Dedifferentiated amniotic fluid mesenchymal stem cell (primary cell): Measurements from ENCODE around the gene EFCAB13.
"Not testable (repeated sequence)": the region's sequence is repeated elsewhere in the genome, so short reads cannot be mapped to it uniquely, and the experiment has no call there.

Experiments used
- DNase-seq: peaks from one replicate; pipeline ENCODE4 v3.0.0-alpha.2; 2016; ENCODE audit errors: extremely low spot score

The EFCAB13 gene

DNA sequence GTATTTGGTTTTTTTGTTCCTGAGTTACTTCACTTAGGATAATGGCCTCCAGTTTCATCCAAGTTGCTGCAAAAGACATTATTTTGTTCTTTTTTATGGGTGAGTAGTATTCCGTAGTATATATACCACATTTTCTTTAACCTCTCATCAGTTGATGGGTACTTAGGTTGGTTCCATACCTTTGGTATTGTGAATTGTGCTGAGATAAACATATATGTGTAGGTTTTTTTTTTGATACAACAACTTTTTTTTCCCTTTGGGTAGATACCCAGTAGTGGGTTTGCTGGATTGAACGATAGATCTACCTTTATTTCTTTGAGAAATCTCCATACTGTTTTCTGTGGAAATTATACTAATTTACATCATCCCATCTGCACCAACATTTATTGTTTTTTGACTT, 6.8 kb downstream of the EFCAB13 start:
- DNase-seq, result no peak

DNA sequence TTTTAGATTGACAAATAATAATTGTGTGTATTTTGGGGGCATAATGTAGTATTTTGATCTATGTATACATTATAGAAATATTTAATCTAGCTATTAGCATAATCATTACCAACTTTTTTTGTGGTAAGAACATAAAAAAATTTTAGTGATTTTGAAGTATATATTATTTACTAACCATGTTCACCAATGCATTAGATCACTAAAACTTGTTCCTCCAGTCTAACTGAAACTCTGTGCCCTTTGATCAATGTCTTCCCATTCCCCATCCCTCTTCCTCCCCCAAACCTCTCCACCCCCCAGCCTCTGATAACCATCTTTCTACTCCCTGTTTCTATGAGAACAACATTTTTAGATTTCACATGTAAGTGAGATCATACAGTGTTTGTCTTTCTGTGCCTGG, 8.5 kb downstream of the EFCAB13 start:
- DNase-seq, result no peak

GRCh38 chr17:47335101-47335936, 11.6 kb downstream of the EFCAB13 start:
- DNase-seq, result no peak

DNA sequence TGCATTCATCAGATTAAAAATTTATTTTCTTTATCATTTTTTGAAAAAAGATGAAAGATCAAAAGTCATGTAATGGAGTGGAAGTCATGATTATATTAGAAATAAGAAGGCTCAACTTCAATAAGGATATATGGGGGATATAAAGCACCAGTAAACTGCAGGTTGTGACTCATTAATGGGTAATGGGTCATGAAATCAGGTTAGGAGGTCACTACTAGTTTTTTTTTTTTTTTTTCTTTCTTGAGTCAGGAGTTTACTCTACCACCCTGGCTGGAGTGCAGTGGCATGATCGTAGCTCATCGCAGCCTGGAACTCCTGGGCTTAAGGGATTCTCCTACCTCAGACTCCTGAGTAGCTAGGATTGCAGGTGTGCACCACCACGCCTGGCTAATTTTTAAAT, 14.3 kb downstream of the EFCAB13 start:
- DNase-seq, result no peak

DNA sequence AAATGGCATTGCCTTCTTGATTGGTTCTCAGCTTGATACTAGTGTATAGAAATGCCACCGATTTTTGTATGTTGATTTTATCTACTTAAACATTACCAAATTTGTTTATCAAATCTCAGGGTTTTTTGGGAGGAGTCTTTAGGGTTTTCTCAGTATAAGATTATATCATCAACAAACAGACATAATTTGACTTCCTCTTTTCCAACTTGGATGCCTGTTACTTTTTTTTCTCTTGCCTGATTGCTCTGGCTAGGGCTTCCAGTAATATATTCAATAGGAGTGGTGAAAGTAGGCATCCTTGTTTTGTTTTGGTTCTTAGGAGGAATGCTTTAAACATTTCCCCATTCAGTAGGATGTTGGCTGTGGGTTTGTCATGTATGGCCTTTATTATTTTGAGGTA, 29.1 kb downstream of the EFCAB13 start:
- no peak for DNase-seq

- DNase-seq, result no peak
These were observed 34.9 kb downstream of the EFCAB13 start for GRCh38 chr17:47358652-47359051.

DNA sequence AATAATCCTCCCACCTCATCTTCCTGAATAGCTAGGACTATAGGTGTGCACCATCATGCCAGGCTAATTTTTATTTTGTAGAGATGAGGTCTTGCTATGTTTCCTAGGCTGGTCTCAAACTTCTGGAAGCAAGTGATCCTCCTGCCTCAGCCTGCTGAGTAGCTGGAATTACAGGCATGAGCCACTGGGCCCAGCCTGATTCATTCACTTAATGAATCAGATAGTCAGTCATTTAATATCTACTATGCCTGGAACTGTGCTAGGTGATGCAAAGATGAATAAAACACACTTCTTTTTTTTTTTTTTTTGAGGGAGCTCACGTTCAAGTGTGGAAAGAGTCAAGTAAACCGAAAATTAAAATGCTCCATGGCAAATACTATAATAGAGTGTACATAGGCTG, 39.4 kb downstream of the EFCAB13 start:
- no peak for DNase-seq

DNA sequence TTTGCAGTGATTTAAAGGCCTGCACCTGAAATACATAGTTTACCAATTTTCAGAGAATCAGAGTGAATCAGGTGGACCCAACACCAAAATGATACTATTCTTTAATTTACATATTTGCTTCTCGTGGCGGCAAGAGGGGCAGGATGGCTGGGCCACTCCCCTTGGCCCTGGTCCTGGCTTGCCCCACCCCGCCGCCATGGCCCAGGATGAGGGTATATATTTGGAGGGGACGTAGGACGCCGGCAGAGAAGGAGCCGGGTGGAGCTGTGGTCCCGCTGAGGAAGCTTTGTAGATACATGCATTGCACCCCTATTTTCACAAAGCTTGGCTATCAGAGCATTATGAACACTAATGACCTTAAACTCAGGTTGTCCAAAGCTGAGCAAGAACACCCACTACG, 43.5 kb downstream of the EFCAB13 start:
- no peak for DNase-seq

GRCh38 chr17:47368262-47368661, 44.5 kb downstream of the EFCAB13 start:
- no peak for DNase-seq

GRCh38 chr17:47370899-47371298, 47.1 kb downstream of the EFCAB13 start:
- not testable (repeated sequence) for DNase-seq

DNA sequence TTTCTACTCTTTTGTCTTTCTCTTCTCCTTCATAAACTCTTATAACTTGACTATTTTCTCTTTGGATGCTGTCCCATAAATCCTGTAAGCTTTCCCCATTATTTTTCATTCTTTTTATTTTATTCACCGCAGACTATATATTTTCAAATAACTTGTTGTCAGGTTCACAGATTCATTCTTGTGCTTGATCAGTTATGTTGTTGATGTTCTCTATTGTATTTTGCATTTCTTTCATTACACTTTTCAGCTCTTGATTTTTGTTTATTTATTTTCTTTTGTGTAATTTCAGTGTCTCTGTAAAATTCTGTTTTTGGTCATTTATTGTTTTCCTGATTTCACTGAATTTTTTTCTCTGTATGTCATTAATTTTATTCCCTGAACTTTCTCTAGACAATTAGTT, 49.2 kb downstream of the EFCAB13 start:
- DNase-seq, result no peak

- DNase-seq, result no peak
These were observed 52.5 kb downstream of the EFCAB13 start for GRCh38 chr17:47376247-47376646.

GRCh38 chr17:47388825-47389224, 65.1 kb downstream of the EFCAB13 start:
- no peak for DNase-seq

- not testable (repeated sequence) for DNase-seq
These were observed 73.9 kb downstream of the EFCAB13 start for GRCh38 chr17:47397532-47398128.

- DNase-seq, result no peak
These were observed 76.6 kb downstream of the EFCAB13 start for GRCh38 chr17:47400333-47400732.

DNA sequence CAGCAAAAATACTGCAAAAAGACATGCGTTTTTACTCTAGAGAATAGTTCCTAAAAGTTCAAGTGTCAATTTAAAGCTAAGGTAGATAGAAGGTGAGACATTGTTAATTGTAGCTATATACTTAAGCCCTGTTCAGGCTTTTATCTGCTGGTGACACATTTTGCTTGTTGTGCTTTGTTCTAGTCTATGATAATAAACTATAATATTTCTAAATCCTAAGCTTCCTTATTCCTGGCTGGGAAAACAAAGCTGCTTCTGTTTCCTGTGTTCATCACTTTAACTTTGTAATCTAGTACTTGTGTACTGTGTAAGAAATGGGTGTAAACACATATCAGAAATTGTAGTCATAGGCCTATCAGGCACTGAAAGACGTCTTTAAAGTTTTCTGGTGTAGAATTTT, 77.3 kb downstream of the EFCAB13 start:
- no peak for DNase-seq

DNA sequence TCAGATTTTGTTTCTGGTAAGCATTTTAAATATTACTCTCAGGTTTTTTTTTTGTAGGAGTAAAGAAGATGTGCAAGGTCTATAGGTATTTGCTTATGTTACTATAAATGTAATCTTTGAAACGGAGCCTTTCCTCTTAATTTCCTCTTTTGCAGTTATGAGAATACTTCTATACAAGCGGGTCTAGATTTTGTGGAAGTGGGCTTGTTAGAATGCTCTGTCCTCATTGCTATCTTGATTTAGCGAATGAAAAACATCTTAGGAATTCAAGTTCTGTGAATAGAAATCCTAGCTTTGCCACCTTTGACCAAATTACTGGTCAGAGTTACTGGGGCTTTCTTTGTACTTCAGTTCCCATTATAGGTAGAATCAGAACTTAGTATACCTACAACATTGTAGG, 80.3 kb downstream of the EFCAB13 start:
- DNase-seq, result no peak

DNA sequence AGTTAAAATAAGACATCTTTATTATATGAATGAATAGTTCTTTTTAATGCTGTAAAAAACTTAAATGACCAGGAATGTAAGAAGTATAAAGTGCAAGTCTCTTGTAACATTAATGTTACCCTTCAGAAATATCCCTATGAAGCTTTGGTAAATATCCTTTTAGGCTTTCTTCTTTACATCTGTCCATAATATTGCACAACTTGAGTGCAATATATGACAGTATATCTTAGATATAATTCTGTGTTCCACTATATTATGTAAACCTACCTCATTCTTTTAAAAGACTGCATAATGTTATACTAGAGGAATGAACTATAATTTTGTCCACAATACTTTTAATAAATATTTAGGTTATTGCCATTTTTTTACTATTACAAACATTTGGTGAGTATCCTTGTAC, 81.1 kb downstream of the EFCAB13 start:
- DNase-seq, result no peak

DNA sequence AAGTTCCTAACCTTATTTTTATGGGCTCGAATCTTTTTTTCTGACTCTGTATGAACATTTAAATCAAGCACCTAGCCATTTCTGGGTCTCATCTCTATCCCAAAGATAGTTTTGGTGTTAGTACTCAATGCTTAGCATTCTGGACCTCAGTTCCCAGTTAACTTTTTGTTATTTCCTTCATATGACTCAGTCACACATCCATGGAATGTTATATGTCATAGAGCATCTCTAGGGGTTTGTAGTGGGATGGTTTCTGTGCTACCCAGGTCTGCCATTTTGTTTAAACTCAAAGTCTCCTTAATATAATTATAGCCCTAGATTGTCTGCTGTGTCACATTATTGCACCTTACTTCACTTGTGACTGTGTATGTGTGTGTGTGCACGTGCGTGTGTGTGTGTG, 90.1 kb downstream of the EFCAB13 start:
- no peak for DNase-seq

- DNase-seq, result no peak
These were observed 90.9 kb downstream of the EFCAB13 start for GRCh38 chr17:47414612-47415011.

- no peak for DNase-seq
These were observed 99.9 kb downstream of the EFCAB13 start for GRCh38 chr17:47423406-47424295.

GRCh38 chr17:47425233-47425632, 101.5 kb downstream of the EFCAB13 start:
- not testable (repeated sequence) for DNase-seq
